ENCODE results near the gene VSTM2B. TPM values are rescaled to one million over a fixed set of nuclear protein-coding genes. Genes with fewer than 3 reads are reported as not detected.

Gene VSTM2B
- total and polyA plus RNA-seq, 2 of the 4 experiments (the other 2 are of a cell fraction) = not detected

GRCh38 chr19:29528946-29529645 is 3.3 kb downstream of the VSTM2B start:
- WGBS, 2 experiments (ENCODE audit: extremely low coverage in 2 of 2, insufficient read length in 1 of 2) = 4% methylated on average over 16 of the region's 39 CpGs; no CpG with 5 or more reads in 1 of the 2 experiments
- H3K27me3 ChIP-seq (ENCODE audit: control insufficient read depth, insufficient read depth, low read length) = peaks cover 70% of the 10 kb centered on the region
- intact Hi-C loops (cut with micrococcal nuclease) = no loop called here

More at GRCh38 chr19:29528946-29529645, 3.3 kb downstream of the VSTM2B start:
- no peaks in the 10 kb centered on the region for H3K79me1 ChIP-seq (ENCODE audit: low read depth in 1 of 2, low read length in 2 of 2)
- no peak overlapping the region for H2AFZ ChIP-seq (replicated peaks; ENCODE audit: low read length, poor library complexity)
- dilution Hi-C loops (cut with HindIII; ENCODE audit: low sequenced_read_pairs, unreplicated experiment) = no loop called here
- ATAC-seq (ENCODE audit: low read depth) (no peak), DNase-seq (no peak)
- no peak overlapping the region for H2BK120ac ChIP-seq (ENCODE audit: low read depth, low read length)
- H2BK5ac ChIP-seq (ENCODE audit: low read depth, low read length, poor library complexity, severe bottlenecking) = no peak overlapping the region
- no peak overlapping the region for H4K8ac ChIP-seq (ENCODE audit: low read depth in 2 of 2, low read length in 2 of 2)
- H2BK15ac ChIP-seq (ENCODE audit: low read depth, low read length) = no peak overlapping the region
- no peak overlapping the region for H3K9ac ChIP-seq (ENCODE audit: low read depth, low read length)
- POLR2A ChIA-PET (ENCODE audit: unreplicated experiment) = no interaction called here
- H3K9me1 ChIP-seq (ENCODE audit: insufficient read depth, low read length) = no peaks in the 10 kb centered on the region
- no peak overlapping the region for H4K5ac ChIP-seq (ENCODE audit: low read depth, low read length)
- no peak overlapping the region for H3K56ac ChIP-seq (ENCODE audit: extremely low read depth, insufficient read depth, low read length)
- no peak overlapping the region for H4K91ac ChIP-seq (ENCODE audit: insufficient read depth, low read depth, low read length)
- no peak overlapping the region for H2AK9ac ChIP-seq (replicated peaks; ENCODE audit: low read depth, low read length, poor library complexity)
- no peak overlapping the region for H2AK5ac ChIP-seq (ENCODE audit: low read depth, low read length)
- H3K18ac ChIP-seq (ENCODE audit: low read depth, low read length) = no peak overlapping the region
- H4K20me1 ChIP-seq (ENCODE audit: insufficient read depth, low read length) = no peaks in the 10 kb centered on the region; the same call in 1 of the 2 replicates
- CTCF ChIA-PET = interaction anchor here (0.6 kb wide), 1 partner anchor 102 kb away, joined by 4 read pairs; no protein-coding TSS in a partner anchor
- no peak for TF ChIP-seq NFE2L2 (IDR thresholded peaks at IDR 0.05; ENCODE audit: low read depth, low read length)
- TF ChIP-seq, protein P1, sequence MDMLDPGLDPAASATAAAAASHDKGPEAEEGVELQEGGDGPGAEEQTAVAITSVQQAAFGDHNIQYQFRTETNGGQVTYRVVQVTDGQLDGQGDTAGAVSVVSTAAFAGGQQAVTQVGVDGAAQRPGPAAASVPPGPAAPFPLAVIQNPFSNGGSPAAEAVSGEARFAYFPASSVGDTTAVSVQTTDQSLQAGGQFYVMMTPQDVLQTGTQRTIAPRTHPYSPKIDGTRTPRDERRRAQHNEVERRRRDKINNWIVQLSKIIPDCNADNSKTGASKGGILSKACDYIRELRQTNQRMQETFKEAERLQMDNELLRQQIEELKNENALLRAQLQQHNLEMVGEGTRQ (IDR thresholded peaks at IDR 0.05; ENCODE audit: low read depth, low read length) = no peak
- TF ChIP-seq RFX5 (IDR thresholded peaks at IDR 0.05; ENCODE audit: low read depth, low read length) = no peak
- no peak for TF ChIP-seq CEBPB (IDR thresholded peaks at IDR 0.05; ENCODE audit: low read depth, low read length)
- no peak for TF ChIP-seq BHLHE40 (IDR thresholded peaks at IDR 0.05; ENCODE audit: low read depth, low read length)
- TF ChIP-seq, protein P2, sequence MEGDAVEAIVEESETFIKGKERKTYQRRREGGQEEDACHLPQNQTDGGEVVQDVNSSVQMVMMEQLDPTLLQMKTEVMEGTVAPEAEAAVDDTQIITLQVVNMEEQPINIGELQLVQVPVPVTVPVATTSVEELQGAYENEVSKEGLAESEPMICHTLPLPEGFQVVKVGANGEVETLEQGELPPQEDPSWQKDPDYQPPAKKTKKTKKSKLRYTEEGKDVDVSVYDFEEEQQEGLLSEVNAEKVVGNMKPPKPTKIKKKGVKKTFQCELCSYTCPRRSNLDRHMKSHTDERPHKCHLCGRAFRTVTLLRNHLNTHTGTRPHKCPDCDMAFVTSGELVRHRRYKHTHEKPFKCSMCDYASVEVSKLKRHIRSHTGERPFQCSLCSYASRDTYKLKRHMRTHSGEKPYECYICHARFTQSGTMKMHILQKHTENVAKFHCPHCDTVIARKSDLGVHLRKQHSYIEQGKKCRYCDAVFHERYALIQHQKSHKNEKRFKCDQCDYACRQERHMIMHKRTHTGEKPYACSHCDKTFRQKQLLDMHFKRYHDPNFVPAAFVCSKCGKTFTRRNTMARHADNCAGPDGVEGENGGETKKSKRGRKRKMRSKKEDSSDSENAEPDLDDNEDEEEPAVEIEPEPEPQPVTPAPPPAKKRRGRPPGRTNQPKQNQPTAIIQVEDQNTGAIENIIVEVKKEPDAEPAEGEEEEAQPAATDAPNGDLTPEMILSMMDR (conservative IDR thresholded peaks at IDR 0.05; ENCODE audit: low read depth, low read length) = no peak
- no TSS peak for BruUV-seq (replicated peaks)
- no peaks in the 10 kb centered on the region; the same call in 1 of the 2 replicates for H3K4me1 ChIP-seq (ENCODE audit: control insufficient read depth, insufficient read depth, low read length)
- in situ Hi-C loops (cut with MboI; ENCODE audit: low sequenced_read_pairs) = no loop called here
- H3K36me3 ChIP-seq (ENCODE audit: control insufficient read depth, insufficient read depth, low read length) = no peaks in the 10 kb centered on the region
- no peak overlapping the region for H3K14ac ChIP-seq (replicated peaks; ENCODE audit: low read depth, low read length)
- H3K23ac ChIP-seq (ENCODE audit: low read depth, low read length) = no peak overlapping the region
- no peak overlapping the region for H2BK20ac ChIP-seq (ENCODE audit: low read depth, low read length)
- peaks cover 3% of the 10 kb centered on the region; the same call in 1 of the 2 replicates for H3K9me3 ChIP-seq (ENCODE audit: control insufficient read depth, insufficient read depth, low read length)
- H3K4me2 ChIP-seq (ENCODE audit: low read depth, low read length) = no peak overlapping the region; the same call in 1 of the 2 replicates
- H3K27ac ChIP-seq (ENCODE audit: insufficient read depth, low read length) = no peak overlapping the region
- no peak overlapping the region for H3K4ac ChIP-seq (ENCODE audit: low read depth, low read length)
- no peak overlapping the region for H3K4me3 ChIP-seq (ENCODE audit: insufficient read depth, low read depth, low read length)

Measured in IMR-90 (cell line).